Nucleus accumbens (tissue), 56 donors: ENCODE data around the gene SCN8A.

ENCODE experiments used
- DNase-seq, 56 donors: peaks; one replicate each; lab custom pipeline; 2025; lab: John Stamatoyannopoulos, UW

Gene SCN8A

GRCh38 chr12:51666696-51667095, 75.7 kb downstream of the SCN8A start:
- no peak for DNase-seq

GRCh38 chr12:51667269-51667668, 76.2 kb downstream of the SCN8A start:
- DNase-seq, result no peak

- DNase-seq, result no peak
Observed at GRCh38 chr12:51669271-51669670, 78.2 kb downstream of the SCN8A start.

DNA sequence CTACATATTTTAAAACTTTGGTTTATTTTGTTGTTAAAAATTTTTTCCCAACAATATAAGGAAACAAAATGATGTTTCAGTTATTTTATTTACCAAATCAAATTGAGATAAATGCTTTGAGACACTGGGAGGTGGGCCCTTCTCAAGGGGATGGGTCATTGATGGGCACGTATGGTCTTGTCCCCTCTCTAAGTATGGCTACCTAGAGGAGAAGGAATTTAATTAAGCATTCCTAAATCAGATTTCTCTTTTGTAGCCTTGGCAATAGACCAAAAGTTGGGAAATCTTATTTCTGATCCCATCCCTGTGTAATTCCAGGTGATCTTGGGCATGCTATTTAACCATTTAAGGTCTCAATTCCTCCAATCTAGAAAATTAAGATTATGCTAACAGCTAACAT, 79.0 kb downstream of the SCN8A start:
- DNase-seq, result no peak

DNA sequence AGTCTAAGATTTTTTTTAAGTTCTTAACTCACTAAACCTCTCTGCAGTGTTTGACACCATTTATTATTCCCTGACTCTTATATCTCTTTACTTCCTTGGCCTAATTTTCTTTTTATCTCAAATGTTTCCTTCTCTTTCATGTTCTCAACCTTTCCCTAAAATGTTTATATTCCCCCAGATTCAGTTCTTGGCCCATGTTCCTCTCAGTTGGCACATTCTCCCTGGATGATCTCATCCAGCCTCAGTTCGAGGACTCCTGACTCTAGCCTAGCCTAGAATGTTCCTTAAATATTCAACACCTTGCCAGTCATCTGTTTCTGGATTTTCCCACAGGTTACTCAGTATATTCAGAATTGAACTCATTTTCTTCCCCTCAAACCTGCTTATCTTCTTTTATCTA, 81.3 kb downstream of the SCN8A start:
- no peak for DNase-seq

DNA sequence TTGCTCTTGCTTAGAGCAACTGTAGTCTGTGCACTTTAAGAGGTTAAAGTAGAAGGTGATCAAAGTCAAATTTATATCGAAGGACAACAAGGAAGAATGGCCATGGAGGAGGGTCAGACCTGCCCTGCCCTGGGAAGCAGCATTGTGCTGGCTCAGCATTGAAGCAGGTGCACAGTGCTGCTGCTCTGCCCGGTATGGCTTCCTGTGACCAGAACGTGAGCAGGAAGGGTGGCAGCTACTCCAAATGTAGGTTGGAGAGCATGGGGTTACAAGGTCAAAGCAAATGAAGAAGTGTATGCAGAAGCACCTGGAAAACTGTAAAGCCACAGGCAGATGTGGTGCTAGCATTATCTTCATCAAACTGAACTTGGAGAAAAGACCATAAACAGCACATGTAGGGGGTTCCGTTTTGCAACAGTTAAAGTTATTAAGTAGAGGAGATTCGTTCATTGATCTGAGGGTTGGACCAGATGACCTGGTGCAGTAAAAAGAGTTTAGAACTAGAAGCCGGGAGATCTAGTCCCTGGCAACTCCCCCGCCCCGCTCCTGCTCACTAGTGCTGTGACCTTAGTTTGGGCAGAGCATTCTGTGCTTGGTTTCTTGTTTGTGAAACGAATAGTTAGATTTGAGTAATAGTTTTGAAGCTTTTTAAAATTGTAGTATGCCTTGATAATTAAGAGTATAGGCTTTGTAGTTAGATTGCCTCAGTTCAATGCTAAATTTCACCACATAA, 84.2 kb downstream of the SCN8A start:
- no peak for DNase-seq

- DNase-seq, result no peak
Observed at GRCh38 chr12:51676875-51677274, 85.8 kb downstream of the SCN8A start.

DNA sequence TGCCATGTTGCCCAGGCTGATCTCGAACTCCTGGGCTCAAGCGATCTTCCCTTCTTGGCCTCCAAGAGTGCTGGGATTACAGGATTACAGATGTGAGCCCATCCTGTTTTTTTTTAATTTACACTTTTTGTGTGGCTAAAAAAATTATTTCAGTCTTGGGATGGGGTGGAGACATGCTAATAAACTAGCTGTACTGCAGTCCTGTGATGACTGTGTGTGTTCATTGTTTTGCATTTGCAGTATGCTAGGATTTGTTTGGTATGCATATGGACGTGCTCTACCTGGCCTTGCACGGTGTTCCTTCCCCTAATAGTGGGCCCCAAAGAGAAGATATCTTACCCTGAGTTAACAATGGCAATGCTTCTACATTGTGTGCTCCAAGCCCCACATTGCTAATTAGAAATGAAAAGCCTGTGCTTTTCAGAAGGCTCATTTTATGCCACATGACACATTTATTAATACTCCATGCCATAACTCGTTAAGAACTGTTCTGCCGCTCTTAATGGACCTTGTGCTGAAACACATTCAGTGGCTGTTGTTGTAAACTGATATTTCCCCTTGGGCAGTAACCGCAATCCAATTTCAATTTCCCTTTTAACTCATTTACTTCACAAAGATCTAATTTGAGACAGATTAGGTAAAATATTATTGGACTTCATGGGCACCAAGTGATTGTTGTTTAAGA, 86.4 kb downstream of the SCN8A start:
- no peak for DNase-seq

- DNase-seq, result peak in 10 of 56 donors; percentile 1 to 17 (median 4)
Observed at GRCh38 chr12:51678086-51678724, 87.2 kb downstream of the SCN8A start.

DNA sequence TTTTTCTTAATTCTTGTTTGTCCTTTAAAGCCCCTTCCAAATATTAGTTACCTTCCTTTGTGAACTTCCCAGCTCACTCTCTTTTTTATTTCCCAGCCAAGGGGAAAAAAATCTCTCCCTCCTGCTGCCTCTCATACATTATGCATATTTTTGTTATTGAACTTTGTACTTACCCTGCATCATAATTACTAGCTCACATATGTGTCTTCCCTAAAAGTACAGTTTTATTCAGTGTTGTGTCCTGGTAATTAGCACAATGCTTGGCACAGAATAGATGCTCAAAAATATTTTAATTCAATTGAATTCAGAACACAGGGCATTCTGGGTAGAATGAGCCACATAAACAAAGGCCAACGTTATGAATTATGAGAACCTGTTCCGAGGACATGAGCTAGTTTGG, 91.9 kb downstream of the SCN8A start:
- DNase-seq, result no peak

- no peak for DNase-seq
Observed at GRCh38 chr12:51683763-51684357, 92.8 kb downstream of the SCN8A start.

DNA sequence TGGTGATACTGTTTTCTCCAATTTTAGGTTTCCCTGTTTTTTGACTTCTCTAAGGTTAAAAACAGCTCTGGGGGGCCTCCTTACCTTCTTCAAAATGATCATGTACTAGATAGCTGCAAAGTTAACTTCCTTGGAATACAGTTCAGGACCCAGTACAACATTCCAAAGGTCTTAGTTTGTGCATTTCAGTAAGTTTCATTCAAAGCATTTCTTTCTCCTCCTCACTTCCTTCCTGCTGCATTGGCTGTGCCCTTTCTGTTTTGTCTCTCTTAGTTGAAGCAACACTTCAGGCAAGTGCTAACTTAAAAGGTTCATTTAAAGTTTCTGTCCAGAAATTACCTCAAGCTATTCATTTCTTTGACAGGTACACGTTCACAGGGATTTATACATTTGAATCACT, 95.7 kb downstream of the SCN8A start:
- no peak for DNase-seq

DNA sequence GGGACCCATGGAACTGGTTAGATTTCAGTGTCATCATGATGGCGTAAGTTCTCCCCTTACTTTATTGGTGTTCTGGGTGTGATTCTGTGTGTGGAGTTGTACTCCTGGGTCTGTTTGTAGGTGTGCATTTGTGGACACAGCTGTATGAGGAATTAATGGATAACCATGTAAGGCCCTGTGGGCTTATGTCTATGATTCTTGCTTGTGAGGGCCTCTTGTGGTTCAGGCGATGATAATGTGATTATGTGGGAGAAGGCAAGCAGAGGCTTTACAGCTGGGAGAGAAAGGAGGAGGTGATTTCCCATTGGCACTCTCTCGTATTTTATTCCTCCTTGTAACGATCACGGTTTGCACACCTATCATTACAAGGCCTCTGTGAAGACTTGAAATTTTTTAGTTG, 96.1 kb downstream of the SCN8A start:
- no peak for DNase-seq

- no peak for DNase-seq
Observed at GRCh38 chr12:51687614-51688013, 96.6 kb downstream of the SCN8A start.

- DNase-seq, result no peak
Observed at GRCh38 chr12:51689983-51690382, 99.0 kb downstream of the SCN8A start.

- DNase-seq, result no peak
Observed at GRCh38 chr12:51692016-51692415, 101.0 kb downstream of the SCN8A start.

DNA sequence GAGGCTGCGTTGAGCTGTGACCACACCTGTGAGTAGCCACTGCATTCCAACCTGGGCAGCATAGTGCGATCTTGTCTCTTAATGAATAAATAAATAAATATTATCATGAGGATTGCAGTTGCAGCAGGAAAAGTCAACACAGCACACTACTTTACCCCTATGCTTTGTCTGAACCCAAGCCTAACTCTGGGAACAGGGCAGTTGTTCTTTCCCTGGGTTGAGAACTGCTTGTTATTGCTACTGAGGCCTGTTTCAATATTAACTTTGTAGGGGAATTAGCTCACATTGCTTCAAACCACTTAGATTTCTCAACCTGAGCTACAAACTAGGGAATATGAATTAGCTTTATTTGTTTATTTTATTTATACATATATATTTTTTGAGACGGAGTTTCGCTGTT, 102.5 kb downstream of the SCN8A start:
- no peak for DNase-seq

- no peak for DNase-seq
Observed at GRCh38 chr12:51694146-51694545, 103.1 kb downstream of the SCN8A start.

DNA sequence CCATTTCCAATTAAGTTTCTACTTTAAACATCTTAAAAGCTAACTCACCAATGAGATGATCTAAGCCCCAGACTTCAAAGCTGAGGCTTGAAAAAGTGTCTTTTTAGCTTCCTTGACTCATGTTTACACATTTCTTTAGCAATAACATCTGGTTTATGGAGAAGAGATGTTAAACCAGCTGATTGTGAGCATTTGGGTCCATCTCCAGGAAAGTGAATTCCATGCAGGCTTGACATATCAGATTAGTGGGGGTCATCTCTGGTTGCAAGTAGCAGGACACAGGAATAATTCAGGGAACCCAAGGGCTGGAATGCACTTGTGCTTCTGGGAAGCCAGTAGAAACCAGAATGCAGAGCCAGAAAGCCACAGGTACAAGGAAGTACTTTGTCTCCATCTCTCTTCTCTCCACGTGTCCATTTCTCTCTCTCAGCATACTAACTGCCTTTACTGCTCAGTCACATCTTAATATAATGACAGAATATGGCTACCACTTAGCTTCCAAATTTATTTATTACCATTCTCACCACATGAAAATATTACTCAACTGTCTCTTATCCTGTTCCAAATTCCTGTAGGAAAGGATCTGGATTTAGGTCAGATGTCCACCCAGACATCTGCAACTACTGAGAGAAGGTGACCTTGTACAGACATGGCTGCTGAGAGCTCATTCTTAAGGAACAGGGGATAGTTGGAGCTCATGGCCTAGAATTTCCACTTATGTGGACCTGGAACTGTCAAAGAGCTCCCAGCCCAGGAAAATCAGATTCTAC, 104.4 kb downstream of the SCN8A start:
- DNase-seq, result no peak

DNA sequence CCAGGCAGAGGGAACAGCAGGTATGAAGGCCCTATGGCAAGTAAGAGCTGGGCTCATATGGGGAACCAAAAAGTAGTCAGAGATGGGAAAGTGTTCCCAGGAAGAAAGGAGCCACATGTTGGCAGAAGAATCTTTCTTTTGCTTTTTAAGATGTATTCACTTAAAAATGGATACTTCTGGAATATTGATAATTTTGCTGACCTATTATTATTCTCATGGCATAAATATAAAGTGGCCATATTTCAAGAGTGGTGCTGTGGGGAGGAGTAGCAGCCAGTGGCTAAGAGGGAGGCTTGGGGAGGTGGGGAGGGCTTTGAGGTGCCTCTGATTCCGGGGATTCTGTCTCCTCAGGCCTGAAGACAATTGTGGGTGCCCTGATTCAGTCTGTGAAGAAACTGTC, 108.2 kb downstream of the SCN8A start:
- DNase-seq, result no peak

GRCh38 chr12:51700887-51701286, 109.9 kb downstream of the SCN8A start:
- no peak for DNase-seq
